Prostate gland (tissue), 2 donors: ENCODE results near the gene SCFD1. TPM values are rescaled to one million over a fixed set of nuclear protein-coding genes. Genes with fewer than 3 reads are reported as not detected.

Experiments
- DNase-seq: peaks from one replicate; pipeline ENCODE4 v3.0.0-alpha.2; 2019; ENCODE audit warnings: low spot score
- H3K27ac ChIP-seq, 2 donors: fragments of 200-600 bp; sonication (generic); 2 replicates each; pipeline ENCODE4 v1.5.1; 2017 to 2019
- H3K27me3 ChIP-seq: fragments of 200-600 bp; sonication (generic); replicated peaks from 2 replicates; pipeline ENCODE4 v1.5.1; 2019; ENCODE audit not compliant: insufficient read depth
- H3K36me3 ChIP-seq, 2 donors: fragments of 200-600 bp; sonication (generic); 1 replicate in 1 of 2; 2 replicates in 1 of 2; pipeline versions ENCODE4 v1.5.1 to v1.8.1; 2017 to 2019
- H3K4me1 ChIP-seq: fragments of 200-600 bp; sonication (generic); replicated peaks from 2 replicates; pipeline ENCODE4 v1.5.1; 2019
- H3K4me3 ChIP-seq, 2 donors: fragments of 200-600 bp; sonication (generic); 2 replicates each; pipeline ENCODE4 v1.5.1; 2017 to 2019
- H3K9me3 ChIP-seq: fragments of 200-600 bp; sonication (generic); 2 replicates; pipeline ENCODE4 v1.5.1; 2017
- CTCF ChIP-seq, 4 experiments: fragments of 200-600 bp in 2 of 4; fragments of 450-650 bp in 2 of 4; sonication (generic) in 2 of 4; IDR thresholded peaks; 1 replicate in 3 of 4; 2 replicates in 1 of 4; pipeline ENCODE4 v1.5.1; 2016 to 2019; ENCODE audit warnings: antibody characterized with exemption in 4 of 4, mild to moderate bottlenecking in 2 of 4, moderate library complexity in 2 of 4
- POLR2A ChIP-seq: fragments of 450-650 bp; IDR thresholded peaks from one replicate; pipeline ENCODE4 v1.6.1; 2016; ENCODE audit warnings: antibody characterized with exemption, mild to moderate bottlenecking
- POLR2AphosphoS5 ChIP-seq: sonication (generic); formaldehyde crosslinking; IDR thresholded peaks from one replicate; pipeline ENCODE4 v1.6.1; 2017; ENCODE audit warnings: antibody characterized with exemption
- intact Hi-C: fragments of 100-400 bp; cut with DNase I; formaldehyde crosslinking; loops from one replicate; pipeline ENCODE4 v1.14.2; 2022
- total RNA-seq, 2 donors: library from RNA; depleted of rRNA; stranded (reverse); fragments of >200 nt; gene quantifications; one replicate each; pipeline ENCODE4 v1.1.0, GENCODE V29; 2016

Gene SCFD1
- total RNA-seq, 2 donors from 2014 or later, result 43.4 to 49.6 TPM

- Histone ChIP-seq H3K4me3 (no peak overlapping the region), H3K9me3 (no peaks in the 10 kb centered on the region), H3K27me3 (no peaks in the 10 kb centered on the region), H3K27ac (no peak overlapping the region), H3K4me1 (no peaks in the 10 kb centered on the region), H3K36me3 (no peaks in the 10 kb centered on the region)
- intact Hi-C loops, result no loop called here
- no peak for TF ChIP-seq POLR2A
- TF ChIP-seq POLR2AphosphoS5, result no peak
- TF ChIP-seq CTCF (IDR thresholded peaks at IDR 0.05), result no peak
- DNase-seq, result no peak
These were observed 157.1 kb downstream of the SCFD1 start for GRCh38 chr14:30779210-30779609.

Other genes starting within 250 kb of the SCFD1 start
- 10 to 100 TPM; 10.4 to 11.6 TPM for gene G2E3, start 63.2 kb upstream of the SCFD1 start, total RNA-seq